Osteocyte (in vitro differentiated cells): Measurements from ENCODE around the gene MRPL41. TPM values are rescaled to one million over a fixed set of nuclear protein-coding genes. Genes with fewer than 3 reads are reported as not detected.

Experiments used
- DNase-seq: peaks from one replicate; pipeline ENCODE4 v3.0.0; 2021; ENCODE audit warnings: mixed read lengths; ENCODE audit not compliant: unreplicated experiment; ENCODE audit errors: extremely low spot score
- H3K27ac Mint-ChIP-seq: one replicate; pipeline ENCODE4 v1.8.0; 2021; ENCODE audit warnings: mild to moderate bottlenecking, mixed read lengths; ENCODE audit not compliant: unreplicated experiment
- H3K27me3 Mint-ChIP-seq: one replicate; pipeline ENCODE4 v1.8.0; 2021; ENCODE audit warnings: mixed read lengths; ENCODE audit not compliant: unreplicated experiment
- H3K36me3 Mint-ChIP-seq: one replicate; pipeline ENCODE4 v1.8.0; 2021; ENCODE audit warnings: mixed read lengths; ENCODE audit not compliant: unreplicated experiment
- H3K4me1 Mint-ChIP-seq: one replicate; pipeline ENCODE4 v1.8.0; 2021; ENCODE audit warnings: mixed read lengths; ENCODE audit not compliant: unreplicated experiment
- H3K4me3 Mint-ChIP-seq: one replicate; pipeline ENCODE4 v1.8.0; 2021; ENCODE audit warnings: mild to moderate bottlenecking, moderate library complexity, mixed read lengths; ENCODE audit not compliant: unreplicated experiment
- H3K9me3 Mint-ChIP-seq: one replicate; pipeline ENCODE4 v1.8.0; 2021; ENCODE audit warnings: mixed read lengths; ENCODE audit not compliant: unreplicated experiment
- total RNA-seq: library from RNA; stranded (reverse); gene quantifications from 2 replicates; pipeline ENCODE4 v1.2.1, GENCODE V29; 2021
- TF ChIP-seq, protein P1 (sequence below): fragments of 200-600 bp; sonication (generic); IDR thresholded peaks from 2 replicates; pipeline ENCODE4 v1.5.0; 2021; ENCODE audit warnings: antibody characterized with exemption, mild to moderate bottlenecking, moderate library complexity

The MRPL41 gene
- total RNA-seq, 1 donor from 2014 or later, result 53.8 TPM

DNA sequence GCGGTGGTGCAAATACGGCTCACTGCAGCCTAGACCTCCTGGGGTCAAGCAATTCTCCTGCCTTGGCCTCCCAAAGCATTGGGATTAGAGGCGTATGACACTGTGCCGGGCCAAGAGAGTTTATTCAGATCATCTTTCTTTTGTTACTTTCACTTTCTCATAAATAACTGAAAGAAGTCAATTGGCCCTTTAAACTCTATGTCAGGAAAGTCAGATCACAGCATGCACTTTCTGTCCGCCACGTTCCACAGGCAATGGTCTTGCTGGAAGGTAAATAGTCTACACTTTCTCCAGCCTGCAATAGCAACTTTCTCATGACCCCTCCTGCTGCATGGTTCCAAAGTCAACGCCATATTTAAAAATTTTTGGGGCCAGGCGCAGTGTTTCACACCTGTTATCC, 47.3 kb downstream of the MRPL41 start:
- Mint-ChIP-seq H3K27me3 (no peaks in the 10 kb centered on the region), H3K4me3 (no peak overlapping the region), H3K9me3 (no peaks in the 10 kb centered on the region), H3K36me3 (no peaks in the 10 kb centered on the region), H3K27ac (no peak overlapping the region), H3K4me1 (peaks cover 7% of the 10 kb centered on the region)
- no peak for DNase-seq
- TF ChIP-seq, protein P1, sequence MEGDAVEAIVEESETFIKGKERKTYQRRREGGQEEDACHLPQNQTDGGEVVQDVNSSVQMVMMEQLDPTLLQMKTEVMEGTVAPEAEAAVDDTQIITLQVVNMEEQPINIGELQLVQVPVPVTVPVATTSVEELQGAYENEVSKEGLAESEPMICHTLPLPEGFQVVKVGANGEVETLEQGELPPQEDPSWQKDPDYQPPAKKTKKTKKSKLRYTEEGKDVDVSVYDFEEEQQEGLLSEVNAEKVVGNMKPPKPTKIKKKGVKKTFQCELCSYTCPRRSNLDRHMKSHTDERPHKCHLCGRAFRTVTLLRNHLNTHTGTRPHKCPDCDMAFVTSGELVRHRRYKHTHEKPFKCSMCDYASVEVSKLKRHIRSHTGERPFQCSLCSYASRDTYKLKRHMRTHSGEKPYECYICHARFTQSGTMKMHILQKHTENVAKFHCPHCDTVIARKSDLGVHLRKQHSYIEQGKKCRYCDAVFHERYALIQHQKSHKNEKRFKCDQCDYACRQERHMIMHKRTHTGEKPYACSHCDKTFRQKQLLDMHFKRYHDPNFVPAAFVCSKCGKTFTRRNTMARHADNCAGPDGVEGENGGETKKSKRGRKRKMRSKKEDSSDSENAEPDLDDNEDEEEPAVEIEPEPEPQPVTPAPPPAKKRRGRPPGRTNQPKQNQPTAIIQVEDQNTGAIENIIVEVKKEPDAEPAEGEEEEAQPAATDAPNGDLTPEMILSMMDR, result no peak

Other genes starting within 250 kb of the MRPL41 start
- gene NRARP, start 249.6 kb upstream of the MRPL41 start, total RNA-seq, result 1.8 and 2.1 TPM in 2 replicates
- gene EXD3, start 128.7 kb upstream of the MRPL41 start, total RNA-seq, result 20.0 and 21.5 TPM in 2 replicates
- 1.0 and 1.5 TPM in 2 replicates for gene NOXA1, start 128.5 kb upstream of the MRPL41 start, total RNA-seq
- gene ENTPD8, start 110.5 kb upstream of the MRPL41 start, total RNA-seq, result 0.16 and 0.24 TPM in 2 replicates
- 93.1 and 103 TPM in 2 replicates for gene NSMF, start 92.5 kb upstream of the MRPL41 start, total RNA-seq
- gene PNPLA7, start 1.5 kb upstream of the MRPL41 start, total RNA-seq, result 7.1 and 7.2 TPM in 2 replicates
- gene DPH7, start 27.0 kb downstream of the MRPL41 start, total RNA-seq, result 37.3 and 39.5 TPM in 2 replicates
- gene ZMYND19, start 38.6 kb downstream of the MRPL41 start, total RNA-seq, result 30.3 and 31.4 TPM in 2 replicates
- gene ARRDC1, start 53.8 kb downstream of the MRPL41 start, total RNA-seq, result 28.7 and 30.2 TPM in 2 replicates
- gene EHMT1, start 67.1 kb downstream of the MRPL41 start, total RNA-seq, result 88.6 and 93.3 TPM in 2 replicates